GM12872 (cell line): Measurements from ENCODE around the gene DLGAP1.

ENCODE experiments used
- TF ChIP-seq, protein P1 (sequence below): IDR thresholded peaks from 3 replicates; pipeline ENCODE4 v1.5.1; 2011; ENCODE audit warnings: low read depth, mild to moderate bottlenecking, low read length, moderate library complexity; ENCODE audit not compliant: insufficient read depth

Gene DLGAP1

DNA sequence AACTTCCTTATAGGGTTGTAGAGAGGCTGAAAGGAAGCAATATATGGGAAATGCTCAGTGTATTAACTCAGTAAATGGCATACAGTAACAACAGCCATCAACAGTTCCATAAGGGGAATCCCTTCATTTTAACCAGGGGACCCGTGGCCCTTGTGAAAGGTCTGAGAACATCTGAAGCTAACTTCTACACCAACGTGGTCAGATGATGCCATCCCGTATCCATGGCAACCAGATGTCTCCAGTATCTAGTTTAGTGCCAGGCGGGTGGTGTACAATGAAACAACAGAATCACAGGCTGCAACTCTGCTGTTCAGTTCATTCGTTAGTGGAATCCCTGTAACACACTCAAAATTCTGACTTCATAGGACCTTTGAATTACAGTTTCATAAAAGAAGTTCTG is 842.8 kb downstream of the DLGAP1 start:
- TF ChIP-seq, protein P1, sequence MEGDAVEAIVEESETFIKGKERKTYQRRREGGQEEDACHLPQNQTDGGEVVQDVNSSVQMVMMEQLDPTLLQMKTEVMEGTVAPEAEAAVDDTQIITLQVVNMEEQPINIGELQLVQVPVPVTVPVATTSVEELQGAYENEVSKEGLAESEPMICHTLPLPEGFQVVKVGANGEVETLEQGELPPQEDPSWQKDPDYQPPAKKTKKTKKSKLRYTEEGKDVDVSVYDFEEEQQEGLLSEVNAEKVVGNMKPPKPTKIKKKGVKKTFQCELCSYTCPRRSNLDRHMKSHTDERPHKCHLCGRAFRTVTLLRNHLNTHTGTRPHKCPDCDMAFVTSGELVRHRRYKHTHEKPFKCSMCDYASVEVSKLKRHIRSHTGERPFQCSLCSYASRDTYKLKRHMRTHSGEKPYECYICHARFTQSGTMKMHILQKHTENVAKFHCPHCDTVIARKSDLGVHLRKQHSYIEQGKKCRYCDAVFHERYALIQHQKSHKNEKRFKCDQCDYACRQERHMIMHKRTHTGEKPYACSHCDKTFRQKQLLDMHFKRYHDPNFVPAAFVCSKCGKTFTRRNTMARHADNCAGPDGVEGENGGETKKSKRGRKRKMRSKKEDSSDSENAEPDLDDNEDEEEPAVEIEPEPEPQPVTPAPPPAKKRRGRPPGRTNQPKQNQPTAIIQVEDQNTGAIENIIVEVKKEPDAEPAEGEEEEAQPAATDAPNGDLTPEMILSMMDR = no peak

DNA sequence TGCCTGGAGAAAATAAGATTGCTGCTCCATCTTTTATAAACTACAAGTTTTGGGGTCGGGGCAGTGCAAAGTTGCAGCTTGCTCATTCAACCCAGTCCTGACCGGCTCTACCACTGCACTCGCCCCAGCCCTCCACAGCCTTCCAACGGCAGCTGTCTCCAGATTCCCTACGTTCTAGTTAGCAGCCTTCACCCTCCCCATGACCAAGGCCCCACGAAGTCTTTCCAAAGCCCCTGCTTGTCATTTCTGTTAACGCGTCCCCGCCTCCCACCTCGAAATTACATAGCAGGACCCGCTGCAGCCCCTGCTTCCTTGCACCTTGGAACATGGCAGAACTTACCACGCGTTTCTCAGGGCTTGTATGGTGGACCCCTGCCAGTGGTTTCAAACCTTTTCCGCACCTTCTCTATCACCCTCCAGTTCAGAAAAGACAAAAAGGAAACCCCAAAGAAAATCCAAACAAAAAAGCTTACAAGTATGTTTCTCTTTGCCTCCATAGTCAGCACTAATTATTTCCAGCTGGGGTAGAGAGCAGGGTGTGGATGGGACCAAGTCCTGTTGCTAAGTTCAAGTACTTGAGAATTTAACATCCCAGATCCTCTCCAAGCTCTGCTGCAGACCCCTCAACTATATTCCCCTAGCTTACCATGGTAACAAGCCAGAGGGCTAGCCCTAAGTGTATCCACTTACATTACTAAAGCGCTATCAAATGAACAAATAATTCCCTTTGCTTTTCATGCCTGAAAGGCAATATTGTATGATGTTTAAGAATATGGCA is 843.6 kb downstream of the DLGAP1 start:
- TF ChIP-seq, protein P1 = no peak

DNA sequence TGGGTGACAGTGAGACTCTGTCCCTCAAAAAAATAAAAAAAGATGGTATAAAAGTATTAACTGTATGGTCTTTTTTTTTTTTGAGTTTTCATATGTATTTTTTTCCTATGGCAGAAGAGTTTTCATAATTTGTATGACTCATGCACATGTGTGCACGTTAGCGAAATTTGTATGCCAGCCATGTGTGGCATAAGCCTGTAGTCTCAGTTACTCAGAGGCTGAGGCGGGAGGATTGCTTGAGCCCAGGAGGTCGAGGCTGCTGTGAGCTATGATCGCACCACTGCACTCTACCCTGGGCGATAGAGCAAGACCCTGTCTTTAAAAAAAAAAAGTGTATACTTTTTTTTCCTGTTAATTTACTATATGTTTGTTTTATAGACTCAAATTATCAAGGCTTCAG is 844.3 kb downstream of the DLGAP1 start:
- TF ChIP-seq, protein P1 = no peak

DNA sequence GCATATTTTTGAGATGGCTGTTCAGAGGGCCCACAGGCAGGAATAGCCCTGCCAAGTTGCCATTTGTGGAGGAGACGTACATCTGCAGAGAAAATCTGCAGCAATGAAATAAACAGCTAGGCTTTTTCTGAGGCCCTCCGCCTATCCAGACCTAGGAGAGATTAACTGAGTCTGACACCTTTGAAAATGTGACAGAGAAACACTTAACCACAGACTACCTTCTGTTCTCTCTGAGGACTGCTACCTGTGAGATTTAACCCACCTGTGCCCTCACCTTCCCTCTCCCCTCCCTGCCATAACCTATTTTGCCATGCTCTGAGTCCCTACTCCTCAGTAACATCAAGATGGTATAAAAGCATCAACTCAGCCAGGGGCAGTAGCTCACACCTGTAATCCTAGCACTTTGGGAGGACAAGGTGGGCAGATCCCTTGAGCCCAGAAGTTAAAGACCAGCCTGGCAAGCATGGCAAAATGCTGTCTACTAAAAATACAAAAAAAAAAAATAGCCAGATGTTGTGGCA is 844.9 kb downstream of the DLGAP1 start:
- TF ChIP-seq, protein P1 = no peak

DNA sequence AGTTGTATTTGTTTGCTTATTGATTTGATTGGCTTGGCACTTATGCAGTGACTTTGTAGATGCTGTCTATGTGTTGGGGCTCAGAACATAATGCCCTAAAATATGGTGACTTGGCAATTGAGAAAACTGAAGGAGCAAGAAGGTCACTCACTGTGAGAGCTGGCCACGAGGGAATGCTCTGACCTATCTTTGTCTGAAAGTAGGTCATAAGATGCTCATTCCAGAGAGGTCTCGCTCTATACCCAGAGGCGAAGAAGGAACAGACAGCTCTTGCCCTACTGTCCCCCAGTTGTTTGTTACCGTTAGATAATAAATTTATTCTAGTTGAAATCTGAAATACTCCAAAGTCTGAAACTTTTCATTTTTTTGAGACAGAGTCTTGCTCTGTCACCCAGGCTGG is 846.6 kb downstream of the DLGAP1 start:
- TF ChIP-seq, protein P1 = no peak

DNA sequence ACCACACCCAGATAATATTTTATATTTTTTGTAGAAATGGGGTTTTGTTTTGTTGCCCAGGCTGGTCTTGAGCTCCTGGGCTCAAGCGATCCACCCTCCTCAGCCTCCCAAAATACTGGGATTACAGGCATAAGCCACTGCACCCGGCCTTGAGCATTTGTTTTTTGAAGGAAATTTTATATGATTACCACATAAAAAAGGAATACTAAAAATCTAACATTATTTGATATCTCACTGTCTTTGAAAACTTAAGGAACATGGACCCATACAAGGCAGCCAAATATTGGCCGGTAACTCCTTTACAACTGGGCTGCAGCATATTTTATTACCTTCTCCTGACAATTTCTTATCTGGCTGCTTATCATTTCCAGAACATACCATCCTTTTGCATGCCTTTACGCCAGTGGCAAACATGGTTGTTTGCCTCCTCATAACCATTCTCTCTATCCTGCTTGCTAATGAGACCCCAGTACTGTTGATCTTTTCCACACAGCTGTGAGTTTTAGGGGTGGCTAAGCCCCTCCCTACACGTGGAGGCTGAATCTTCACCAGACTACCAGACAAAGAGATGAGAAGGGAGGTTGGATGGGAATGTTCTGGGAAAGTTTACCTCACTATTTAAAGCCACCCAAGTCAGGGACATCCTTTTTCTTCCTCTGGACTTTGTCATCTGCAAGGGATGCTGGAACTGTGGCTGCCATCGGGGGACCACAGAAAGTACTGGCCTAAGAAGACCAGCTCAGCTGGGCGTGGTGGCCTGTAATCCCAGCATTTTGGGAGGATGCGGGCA is 847.6 kb downstream of the DLGAP1 start:
- TF ChIP-seq, protein P1 = no peak

DNA sequence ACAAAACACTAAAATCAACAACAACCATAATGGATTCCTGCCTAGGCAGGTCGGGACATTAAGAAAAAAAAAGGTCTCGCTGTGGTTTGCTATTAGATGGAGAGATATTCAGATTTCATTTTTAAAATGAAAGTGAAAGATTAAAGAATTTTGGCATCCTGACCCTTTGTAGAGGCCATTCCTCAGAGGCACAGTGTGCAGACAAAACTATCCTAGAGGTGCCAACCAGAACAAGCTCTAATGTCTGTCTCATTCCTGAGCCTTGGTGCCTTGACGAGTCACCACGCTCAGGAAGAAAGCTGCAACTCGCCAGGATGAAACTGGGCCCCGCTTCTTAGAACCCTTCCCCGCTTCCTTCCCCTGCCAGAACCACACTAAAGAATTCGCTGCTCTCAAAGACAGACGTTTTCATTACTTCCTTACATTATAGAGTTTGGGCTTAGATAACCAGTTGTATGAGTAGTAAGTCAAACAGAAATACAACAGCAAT is 849.1 kb downstream of the DLGAP1 start:
- TF ChIP-seq, protein P1 = no peak
